Suppressor macrophage treated with lipopolysaccharide for 1 hour (primary cell): ENCODE data around the gene RBM33.

Source experiments
- DNase-seq, 3 donors: peaks; one replicate each; pipeline ENCODE4 v3.0.0-alpha.2; 2020 to 2022

The RBM33 gene

GRCh38 chr7:155750255-155751125 lies 106.0 kb downstream of the RBM33 start:
- DNase-seq, result no peak

DNA sequence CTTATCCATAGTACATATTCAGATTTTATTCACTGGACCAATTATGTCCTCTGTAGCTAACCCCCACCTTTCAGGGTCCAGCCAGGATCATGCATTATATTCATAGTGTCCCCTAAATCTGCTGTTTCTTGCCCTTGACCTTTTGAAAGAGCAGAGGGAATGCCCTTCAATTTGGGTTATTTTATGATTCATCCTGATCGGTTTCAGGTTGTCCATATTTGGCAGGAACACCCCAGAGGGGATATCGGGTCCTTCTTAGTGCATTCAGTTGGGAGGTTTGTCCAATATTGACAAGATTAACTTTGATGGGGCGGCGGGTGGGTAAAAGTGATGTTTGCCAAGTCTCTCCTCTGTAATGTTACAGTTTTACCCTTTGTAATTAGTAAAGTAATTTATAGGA lies 106.9 kb downstream of the RBM33 start:
- no peak for DNase-seq

DNA sequence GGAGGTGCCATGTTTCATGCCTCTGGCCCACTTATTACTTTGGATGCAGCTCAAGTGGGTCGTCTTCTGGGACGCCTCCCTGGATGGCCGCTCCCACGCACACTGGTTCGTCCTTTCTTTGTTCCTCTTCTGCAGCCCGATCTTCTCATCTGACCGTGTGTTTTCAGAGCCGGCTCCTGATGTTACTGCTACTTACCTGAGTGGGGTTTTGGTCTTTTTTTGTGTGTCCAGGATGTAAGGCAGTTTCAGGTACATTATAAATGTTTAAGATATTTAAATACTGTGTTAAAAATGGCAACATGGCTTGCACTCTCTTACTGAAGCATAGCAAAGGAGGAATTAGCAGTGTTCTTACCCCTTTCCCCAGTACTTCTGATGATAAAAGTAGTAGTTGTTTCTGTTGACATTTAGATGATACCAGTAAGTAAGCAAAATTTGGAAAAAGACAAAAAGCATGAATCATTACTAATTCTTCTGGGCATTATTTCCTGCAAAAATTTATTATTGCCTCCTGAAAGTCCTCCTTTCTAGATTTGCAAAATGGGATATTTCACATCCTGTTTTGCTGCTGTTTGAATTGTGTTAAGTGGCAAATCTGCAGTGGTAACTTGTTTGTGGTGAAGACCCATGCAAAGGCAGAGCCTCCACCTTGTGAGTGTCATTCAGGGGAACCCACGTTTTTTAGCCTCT lies 108.4 kb downstream of the RBM33 start:
- peak in 1 of 3 donors; percentile 33 for DNase-seq

- DNase-seq, result no peak
Observed at GRCh38 chr7:155753446-155753965, 109.0 kb downstream of the RBM33 start.

DNA sequence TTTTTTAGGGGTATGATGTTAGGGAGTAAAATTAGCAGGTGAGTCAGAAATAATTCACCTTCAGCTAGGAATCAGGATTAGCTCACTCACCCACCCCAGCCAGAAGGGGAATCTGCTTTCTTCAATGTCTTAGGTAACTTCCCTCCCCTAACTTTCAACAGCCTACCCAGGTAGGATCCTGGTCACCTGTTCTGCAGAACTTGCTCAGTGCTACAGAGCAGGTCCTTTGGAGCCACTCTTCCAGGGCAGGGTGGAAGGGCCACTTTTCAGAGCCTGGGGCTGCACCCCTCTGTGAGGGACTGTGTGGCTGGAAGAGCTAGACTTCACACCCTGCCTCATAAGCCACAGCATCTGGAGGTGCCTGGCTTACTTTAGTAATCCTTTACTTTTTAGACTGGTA lies 109.7 kb downstream of the RBM33 start:
- no peak for DNase-seq

- DNase-seq, result no peak
Observed at GRCh38 chr7:155755026-155755425, 110.6 kb downstream of the RBM33 start.

DNA sequence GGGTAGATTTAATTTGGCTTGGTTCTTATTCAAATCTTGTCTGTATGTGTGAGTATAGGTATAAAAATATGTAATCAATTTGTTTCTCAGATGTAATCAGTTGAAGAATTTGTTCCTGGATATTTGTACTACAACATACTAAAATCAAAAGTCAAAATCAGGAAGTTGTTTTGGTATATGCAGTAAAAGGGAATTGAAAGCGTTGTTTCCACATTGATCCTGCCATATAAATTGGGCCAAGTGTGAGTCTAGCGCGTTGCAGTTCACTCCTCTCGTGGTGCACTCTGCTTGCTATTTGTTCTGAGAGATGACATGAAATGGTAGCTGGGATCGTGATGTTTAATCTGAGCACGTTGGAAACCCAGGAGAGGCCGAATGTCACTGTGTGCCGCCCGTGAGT lies 111.9 kb downstream of the RBM33 start:
- DNase-seq, result peak; percentile 64 to 84 (median 83)

DNA sequence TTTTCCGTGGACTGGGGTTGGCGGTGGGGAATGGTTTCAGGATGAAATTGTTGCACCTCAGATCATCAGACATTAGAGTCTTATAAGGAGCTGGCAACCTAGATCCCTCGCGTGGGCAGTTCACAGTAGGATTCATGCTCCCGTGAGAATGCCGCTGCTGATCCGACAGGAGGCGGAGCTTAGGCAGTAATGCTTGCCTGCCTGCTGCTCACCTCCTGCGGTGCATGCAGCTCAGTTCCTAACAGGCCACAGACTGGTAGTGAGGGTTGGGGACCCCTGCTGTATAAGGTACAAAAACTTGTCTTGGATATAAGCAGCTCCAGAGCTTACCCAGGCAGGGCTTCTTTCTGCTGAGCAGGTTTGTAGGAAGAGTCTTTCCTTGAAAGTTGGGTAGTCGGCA lies 113.9 kb downstream of the RBM33 start:
- no peak for DNase-seq

GRCh38 chr7:155759740-155760430 lies 115.4 kb downstream of the RBM33 start:
- no peak for DNase-seq

- peak; percentile 68 to 86 (median 85) for DNase-seq
Observed at GRCh38 chr7:155761162-155761561, 116.7 kb downstream of the RBM33 start.

GRCh38 chr7:155762036-155762435 lies 117.6 kb downstream of the RBM33 start:
- DNase-seq, result peak; percentile 62 to 71 (median 70)

DNA sequence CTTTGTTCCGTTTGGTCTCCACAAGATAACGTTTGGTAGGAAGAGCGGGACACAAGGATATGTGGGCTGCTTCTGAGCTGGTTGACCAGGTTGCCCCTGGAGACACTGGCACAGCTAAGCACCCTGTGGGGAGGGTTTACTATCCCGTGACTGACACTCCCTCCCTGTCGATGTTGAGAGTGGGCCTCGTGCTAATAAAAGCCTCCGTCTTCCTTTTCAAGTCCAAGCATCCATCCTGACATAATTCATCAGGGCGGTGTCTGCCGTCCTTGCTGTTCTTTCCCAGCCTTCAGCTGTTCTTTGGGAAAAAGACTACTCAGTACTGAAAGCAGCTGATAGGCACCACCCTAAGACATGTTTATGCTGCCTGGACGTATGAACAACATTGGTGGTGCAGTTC lies 118.2 kb downstream of the RBM33 start:
- DNase-seq, result no peak

DNA sequence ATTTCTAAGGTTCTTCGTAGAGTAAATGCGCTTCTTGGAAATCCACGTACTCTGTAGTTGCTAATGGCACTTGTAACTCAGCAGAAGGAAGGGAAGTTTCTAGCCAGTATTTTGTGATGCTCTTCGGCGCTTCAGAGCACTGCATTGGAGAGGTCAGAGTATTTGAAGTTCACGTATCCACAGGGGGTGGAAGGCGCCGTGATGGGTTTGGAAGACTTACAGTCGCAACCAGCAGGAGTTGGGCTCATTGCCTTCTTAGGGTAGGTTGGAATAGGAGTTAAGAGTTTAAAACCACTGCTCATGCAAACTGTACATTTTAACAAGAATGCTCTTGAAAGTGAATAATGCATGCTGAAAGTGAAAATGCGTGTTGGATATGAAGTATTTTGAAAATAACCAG lies 118.7 kb downstream of the RBM33 start:
- DNase-seq, result no peak

DNA sequence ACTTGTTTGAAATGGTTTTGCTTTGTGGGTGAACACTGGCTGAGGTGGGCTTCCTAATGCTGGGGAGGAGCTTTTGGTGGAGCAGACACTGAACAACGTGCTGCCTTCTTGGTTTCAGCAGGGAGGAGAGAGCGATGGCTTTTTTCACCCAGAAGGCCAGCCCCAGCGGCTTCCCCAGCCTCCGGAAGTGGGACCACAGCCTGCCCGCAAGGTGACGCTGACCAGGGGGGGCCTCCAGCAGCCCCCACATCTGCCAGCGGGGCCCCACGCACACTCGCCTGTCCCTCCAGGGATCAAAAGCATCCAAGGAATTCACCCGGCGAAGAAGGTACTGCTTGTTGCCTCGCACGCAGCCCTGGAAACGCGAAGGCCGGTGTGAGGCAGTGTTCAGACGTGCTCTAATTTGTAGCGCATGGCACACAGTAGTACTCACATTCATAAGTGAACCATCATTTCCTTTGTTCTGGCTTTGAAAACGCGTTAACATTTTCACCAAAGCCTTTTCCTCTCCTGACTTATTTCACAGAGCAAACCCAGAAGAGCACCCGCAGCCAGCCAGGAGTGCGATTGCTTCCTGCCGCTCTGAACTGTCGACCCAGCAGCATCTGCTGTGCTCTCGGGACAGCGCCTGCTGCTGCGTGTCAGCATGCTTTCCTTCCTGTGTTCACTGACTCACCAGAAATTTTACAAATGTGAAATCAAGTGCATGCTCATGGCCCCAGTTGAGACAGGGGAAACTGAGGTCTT lies 119.4 kb downstream of the RBM33 start:
- DNase-seq, result peak; percentile 81 to 90 (median 87)

DNA sequence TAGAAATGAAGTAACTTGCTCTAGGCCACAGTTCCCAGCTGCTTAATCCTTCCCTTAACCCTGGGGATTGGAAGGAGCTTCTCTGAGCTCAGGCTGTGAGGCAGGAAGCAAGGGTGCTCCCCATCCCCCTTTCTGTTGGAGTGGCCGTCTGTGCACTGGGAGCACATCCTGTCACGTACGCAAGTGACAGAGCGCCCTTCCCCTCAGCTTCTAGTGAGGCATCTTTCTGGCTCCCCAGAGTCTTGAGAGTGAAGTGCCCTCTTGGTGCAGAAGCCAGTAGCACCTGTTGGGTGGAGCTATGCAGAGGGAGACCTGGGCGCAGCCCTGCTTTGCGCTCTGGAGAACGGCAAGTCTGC lies 120.0 kb downstream of the RBM33 start:
- no peak for DNase-seq

GRCh38 chr7:155765458-155765857 lies 121.0 kb downstream of the RBM33 start:
- DNase-seq, result no peak

DNA sequence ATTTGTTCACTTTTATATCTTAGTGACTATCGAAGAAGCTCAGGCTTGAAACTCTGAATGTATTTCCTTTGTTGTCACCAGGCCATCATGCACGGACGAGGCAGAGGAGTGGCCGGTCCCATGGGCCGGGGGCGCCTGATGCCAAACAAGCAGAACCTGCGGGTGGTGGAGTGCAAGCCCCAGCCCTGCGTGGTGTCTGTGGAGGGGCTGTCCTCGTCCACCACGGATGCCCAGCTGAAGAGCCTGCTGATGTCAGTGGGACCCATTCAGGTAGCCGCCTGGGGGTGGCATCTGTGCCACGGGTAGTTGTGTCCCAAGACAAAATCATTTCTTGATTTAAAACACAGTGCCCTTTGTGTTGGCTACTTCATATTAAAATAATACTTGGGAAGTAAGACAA lies 121.9 kb downstream of the RBM33 start:
- DNase-seq, result no peak

DNA sequence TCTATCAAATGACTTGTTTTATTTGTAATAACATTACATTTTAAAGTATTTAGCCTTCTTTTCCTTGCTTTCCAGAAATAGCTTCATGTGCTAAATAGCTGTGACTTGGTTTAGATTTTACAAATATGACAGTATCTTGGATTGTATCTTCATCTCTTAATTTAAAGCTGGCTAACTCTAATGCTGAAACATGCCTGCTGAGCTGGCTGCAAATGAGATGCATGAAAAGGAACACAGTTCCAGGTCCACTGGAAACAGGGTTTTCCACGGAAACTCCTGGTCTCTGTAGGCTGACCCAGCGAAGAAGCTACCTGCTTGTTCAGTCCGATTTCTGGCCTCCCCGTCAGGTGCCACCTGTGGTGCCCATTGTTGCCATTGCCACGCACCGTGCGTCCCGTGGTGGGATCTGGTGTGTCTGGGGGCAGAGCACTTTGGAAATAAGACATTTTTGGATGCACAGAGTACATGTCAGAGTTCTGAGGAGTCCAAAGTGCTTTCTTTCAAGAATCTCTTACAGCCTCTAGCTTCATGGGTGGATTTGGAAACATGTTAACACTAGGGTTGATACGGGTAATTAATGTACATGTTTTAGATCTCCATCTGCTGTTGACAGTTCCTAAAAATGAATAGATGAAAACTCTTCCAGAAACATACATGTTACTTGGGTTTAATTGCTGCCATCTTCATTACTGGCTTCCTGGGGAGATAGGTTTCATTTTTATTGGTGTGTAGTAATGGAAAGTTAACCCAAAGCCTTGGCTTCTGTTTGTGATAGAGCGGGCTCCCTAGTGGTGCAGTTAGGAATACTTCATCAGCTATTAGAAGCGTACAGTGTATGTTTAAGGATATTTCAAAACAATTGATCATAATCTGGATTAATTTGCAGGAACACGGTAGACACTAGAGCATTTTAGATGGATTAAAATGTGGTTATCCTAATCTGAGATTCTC lies 122.8 kb downstream of the RBM33 start:
- DNase-seq, result no peak

DNA sequence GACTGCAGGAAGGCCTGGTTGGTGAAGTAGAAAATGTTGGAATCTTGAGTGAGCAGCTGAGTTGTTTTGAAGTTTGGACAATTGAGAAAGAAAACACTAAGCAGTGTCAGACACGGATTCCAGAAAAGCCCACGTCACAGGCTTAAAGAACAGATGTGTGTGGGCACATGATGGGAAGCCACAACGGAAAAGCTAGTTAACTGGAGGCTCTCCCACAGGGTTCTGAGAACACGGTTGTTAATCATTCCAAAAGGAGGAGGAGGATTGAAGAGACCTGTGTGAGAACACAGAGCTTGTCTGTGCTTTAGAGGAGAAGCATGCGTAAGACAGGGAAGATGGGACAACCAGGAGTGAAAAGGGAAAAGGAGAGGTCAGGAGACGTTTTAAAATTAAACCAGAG lies 125.2 kb downstream of the RBM33 start:
- peak in 1 of 3 donors; percentile 23 for DNase-seq

DNA sequence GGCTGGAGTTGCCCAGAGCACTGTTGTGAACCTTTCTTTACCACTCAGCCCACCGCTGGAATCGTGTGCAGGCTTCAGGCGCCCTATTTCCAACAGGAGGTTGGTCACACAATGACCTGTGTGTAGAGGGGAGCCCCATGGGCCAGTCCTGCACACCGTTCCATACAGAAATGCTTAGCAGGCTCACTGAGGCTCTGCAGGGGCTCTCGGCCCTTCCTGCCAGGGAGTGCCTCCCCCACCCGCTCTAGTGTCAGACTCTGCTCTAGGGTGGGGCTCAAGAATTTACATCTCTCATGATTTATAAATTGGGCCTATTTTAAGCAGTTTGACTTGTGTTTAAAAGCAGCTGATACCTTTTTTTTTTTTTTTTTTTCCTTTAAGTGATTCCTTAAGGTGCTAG lies 125.8 kb downstream of the RBM33 start:
- DNase-seq, result no peak

DNA sequence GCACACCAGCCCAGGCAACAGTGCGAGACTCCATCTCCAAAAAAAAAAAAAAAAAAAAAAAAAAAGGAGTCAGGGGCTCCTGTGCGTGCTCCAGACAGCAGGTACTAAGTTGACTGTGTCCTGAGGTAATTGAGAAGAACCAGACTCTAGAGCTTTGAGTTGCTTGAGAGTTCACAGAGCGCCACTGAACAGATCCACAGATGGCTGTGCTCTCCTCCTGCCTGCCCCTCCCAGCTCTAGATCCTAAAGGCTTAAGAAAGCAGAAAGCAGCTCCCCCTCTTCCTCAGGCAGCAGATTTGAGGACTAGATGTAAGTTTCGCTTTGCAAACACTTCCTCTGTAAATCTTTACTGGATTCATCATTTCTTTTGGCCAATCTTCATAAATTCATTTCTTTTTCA lies 129.1 kb downstream of the RBM33 start:
- no peak for DNase-seq

DNA sequence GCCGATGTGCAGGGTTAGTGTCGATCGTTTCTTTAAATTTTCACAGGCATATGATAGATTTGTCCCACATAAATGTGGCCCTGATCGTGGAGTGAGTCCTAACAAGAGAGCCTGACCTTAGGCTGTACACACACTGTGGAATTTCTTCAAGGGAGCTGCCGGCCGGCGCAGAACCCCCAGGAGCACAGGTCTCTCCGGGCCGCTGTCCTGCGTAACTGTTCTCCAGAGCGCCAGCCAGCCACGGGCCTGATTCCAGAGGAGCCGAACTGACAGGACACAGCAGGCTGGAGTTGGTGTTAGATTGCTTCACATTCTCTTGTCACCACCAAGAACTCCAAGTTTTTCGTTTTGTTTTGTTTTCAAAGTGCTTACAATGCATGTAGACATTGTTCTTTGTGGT lies 130.5 kb downstream of the RBM33 start:
- DNase-seq, result no peak
